ENCODE data around the gene REM2. TPM values are rescaled to one million over a fixed set of nuclear protein-coding genes. Genes with fewer than 3 reads are reported as not detected.

The REM2 gene, protein sequence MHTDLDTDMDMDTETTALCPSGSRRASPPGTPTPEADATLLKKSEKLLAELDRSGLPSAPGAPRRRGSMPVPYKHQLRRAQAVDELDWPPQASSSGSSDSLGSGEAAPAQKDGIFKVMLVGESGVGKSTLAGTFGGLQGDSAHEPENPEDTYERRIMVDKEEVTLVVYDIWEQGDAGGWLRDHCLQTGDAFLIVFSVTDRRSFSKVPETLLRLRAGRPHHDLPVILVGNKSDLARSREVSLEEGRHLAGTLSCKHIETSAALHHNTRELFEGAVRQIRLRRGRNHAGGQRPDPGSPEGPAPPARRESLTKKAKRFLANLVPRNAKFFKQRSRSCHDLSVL
- total RNA-seq (2021; ENCODE audit: unreplicated experiment) = 0.18 TPM
- polyA plus RNA-seq (2012; ENCODE audit: insufficient read length) = 0.31 TPM
- percentile 29 among the genes with signal in this experiment for Bru-seq, nascent RNA
- percentile 32 among the genes with signal in this experiment for BruChase-seq, experiment 1, labeled RNA remaining after a 2-hour chase
- BruChase-seq, experiment 2, labeled RNA remaining after a 6-hour chase = percentile 31 among the genes with signal in this experiment
- long read RNA-seq, partial matches to known transcripts = 0 of 2 reads
- long read RNA-seq, other reads (novel, unspliced or antisense) = 2 of 2 reads

DNA sequence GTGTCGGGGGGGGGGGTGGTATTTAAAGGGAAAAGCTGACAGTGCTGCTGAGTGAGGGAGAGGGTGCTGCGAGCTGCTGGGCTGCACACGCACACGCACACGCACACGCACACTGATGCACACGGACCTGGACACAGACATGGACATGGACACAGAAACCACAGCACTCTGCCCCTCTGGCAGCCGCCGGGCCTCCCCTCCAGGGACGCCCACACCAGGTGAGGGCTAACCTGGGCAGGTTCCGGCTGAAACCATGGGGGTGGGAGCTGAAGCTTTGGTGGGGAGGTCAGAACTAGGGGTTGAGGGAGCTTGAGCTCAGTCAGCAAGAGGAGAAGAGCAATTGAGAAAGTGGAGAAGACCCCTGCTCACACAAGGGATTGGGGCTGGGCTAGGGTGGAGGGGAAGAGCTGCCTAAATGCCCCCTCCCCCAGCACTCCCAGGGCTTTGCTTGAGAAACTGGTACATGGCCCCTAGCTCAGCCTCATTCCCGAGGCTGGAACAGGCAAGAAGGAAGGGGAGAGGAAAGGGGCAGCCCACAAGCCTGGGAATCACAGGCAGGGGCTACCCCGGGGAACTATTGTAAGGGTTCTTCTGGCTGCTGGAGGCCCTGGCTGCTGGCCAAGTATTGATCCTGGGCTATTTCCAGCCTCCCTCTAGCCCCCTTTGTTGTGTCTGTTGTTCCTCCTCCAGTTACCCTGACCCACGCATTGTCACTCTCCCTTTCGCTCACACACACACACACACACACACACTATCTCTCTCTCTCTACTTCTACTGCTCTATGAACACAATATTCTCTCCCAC lies at the start of gene REM2:
Gene REM2 (plus strand): TSS at position 50 of the 804 bp plus-strand sequence. CDS start 66 bp downstream, at position 116.
- Histone ChIP-seq H3K4me3 (ENCODE audit: low read depth in 2 of 2, low read length in 2 of 2) (no peak within 1 kb of the TSS), H3K27me3 (ENCODE audit: control insufficient read depth, insufficient read depth, low read length) (no peaks in the 10 kb centered on the region), H3K9me3 (ENCODE audit: control insufficient read depth, insufficient read depth, low read depth, low read length) (no peaks in the 10 kb centered on the region), H3K27ac (ENCODE audit: low read length) (no peak within 1 kb of the TSS), H3K4me1 (ENCODE audit: control insufficient read depth, insufficient read depth, low read length) (peaks cover 5% of the 10 kb centered on the region; the same call in 1 of the 2 replicates), H3K36me3 (ENCODE audit: control insufficient read depth, insufficient read depth, low read length) (no peaks in the 10 kb centered on the region; the same call in 1 of the 2 replicates)
- TF ChIP-seq POLR2AphosphoS5 (IDR thresholded peaks at IDR 0.05; ENCODE audit: low read depth, low read length) (no peak), SIN3A (IDR thresholded peaks at IDR 0.05; ENCODE audit: borderline replicate concordance, insufficient read depth, low read depth, low read length) (no peak), TCF7L2 (IDR thresholded peaks at IDR 0.05; ENCODE audit: low read depth, low read length) (no peak)
- TF ChIP-seq, protein P1, sequence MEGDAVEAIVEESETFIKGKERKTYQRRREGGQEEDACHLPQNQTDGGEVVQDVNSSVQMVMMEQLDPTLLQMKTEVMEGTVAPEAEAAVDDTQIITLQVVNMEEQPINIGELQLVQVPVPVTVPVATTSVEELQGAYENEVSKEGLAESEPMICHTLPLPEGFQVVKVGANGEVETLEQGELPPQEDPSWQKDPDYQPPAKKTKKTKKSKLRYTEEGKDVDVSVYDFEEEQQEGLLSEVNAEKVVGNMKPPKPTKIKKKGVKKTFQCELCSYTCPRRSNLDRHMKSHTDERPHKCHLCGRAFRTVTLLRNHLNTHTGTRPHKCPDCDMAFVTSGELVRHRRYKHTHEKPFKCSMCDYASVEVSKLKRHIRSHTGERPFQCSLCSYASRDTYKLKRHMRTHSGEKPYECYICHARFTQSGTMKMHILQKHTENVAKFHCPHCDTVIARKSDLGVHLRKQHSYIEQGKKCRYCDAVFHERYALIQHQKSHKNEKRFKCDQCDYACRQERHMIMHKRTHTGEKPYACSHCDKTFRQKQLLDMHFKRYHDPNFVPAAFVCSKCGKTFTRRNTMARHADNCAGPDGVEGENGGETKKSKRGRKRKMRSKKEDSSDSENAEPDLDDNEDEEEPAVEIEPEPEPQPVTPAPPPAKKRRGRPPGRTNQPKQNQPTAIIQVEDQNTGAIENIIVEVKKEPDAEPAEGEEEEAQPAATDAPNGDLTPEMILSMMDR (IDR thresholded peaks at IDR 0.05) = no peak
- TF ChIP-seq, protein P2, sequence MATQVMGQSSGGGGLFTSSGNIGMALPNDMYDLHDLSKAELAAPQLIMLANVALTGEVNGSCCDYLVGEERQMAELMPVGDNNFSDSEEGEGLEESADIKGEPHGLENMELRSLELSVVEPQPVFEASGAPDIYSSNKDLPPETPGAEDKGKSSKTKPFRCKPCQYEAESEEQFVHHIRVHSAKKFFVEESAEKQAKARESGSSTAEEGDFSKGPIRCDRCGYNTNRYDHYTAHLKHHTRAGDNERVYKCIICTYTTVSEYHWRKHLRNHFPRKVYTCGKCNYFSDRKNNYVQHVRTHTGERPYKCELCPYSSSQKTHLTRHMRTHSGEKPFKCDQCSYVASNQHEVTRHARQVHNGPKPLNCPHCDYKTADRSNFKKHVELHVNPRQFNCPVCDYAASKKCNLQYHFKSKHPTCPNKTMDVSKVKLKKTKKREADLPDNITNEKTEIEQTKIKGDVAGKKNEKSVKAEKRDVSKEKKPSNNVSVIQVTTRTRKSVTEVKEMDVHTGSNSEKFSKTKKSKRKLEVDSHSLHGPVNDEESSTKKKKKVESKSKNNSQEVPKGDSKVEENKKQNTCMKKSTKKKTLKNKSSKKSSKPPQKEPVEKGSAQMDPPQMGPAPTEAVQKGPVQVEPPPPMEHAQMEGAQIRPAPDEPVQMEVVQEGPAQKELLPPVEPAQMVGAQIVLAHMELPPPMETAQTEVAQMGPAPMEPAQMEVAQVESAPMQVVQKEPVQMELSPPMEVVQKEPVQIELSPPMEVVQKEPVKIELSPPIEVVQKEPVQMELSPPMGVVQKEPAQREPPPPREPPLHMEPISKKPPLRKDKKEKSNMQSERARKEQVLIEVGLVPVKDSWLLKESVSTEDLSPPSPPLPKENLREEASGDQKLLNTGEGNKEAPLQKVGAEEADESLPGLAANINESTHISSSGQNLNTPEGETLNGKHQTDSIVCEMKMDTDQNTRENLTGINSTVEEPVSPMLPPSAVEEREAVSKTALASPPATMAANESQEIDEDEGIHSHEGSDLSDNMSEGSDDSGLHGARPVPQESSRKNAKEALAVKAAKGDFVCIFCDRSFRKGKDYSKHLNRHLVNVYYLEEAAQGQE (IDR thresholded peaks at IDR 0.05; ENCODE audit: insufficient read depth in 1 of 2, low read depth in 2 of 2, low read length in 1 of 2) = no peak
- no peak for DNase-seq (ENCODE audit: low read depth, low spot score)
- no peak for ATAC-seq
- CTCF ChIA-PET = interaction anchor here (0.7 kb wide), 3 partner anchors 103 to 230 kb away, joined by 3 to 9 read pairs (median 3); no protein-coding TSS in a partner anchor
- no TSS peak for BruUV-seq (replicated peaks)
- POLR2A ChIA-PET = interaction anchor here (0.6 to 0.8 kb wide), 2 partner anchors 294 to 1558 kb away, joined by 4 to 5 read pairs; partner anchors contain the start of gene DAD1
- in situ Hi-C loops (cut with HindIII; ENCODE audit: low pct_unique_long_range_greater_than_20kb, low sequenced_read_pairs) (no loop called here), intact Hi-C loops (cut with micrococcal nuclease; ENCODE audit: unreplicated experiment) (no loop called here)

DNA sequence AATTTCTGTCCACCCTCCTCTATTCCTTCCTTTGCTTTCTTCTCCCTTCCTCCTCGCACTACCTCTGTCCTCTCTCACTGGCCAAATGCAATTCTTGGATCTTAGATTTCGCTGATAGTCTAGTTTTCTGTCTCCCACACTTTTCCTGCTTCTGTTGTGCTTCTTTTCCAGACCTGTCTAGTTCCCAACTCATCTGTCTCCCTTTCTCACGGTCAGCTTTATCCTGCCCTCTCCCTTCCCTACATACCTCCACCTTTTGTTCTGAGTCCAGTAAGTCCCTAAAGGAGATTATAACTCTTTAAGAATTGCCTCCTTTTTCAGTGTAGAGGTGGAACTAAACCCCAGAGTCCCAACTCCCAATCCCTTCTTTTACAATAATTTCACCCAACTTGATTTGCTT lies 47.5 kb upstream of the REM2 start:
- peaks cover 5% of the 10 kb centered on the region for H3K36me3 ChIP-seq (ENCODE audit: control insufficient read depth, insufficient read depth, low read length)
- in situ Hi-C loops (cut with HindIII; ENCODE audit: low pct_unique_long_range_greater_than_20kb, low sequenced_read_pairs) = no loop called here

More for the DNA sequence above, 47.5 kb upstream of the REM2 start:
- Histone ChIP-seq H3K27me3 (ENCODE audit: control insufficient read depth, insufficient read depth, low read length) (no peaks in the 10 kb centered on the region), H3K4me1 (ENCODE audit: control insufficient read depth, insufficient read depth, low read length) (peaks cover 3% of the 10 kb centered on the region), H3K27ac (ENCODE audit: low read length) (no peak overlapping the region), H3K4me3 (ENCODE audit: low read depth in 2 of 2, low read length in 2 of 2) (no peak overlapping the region), H3K9me3 (ENCODE audit: control insufficient read depth, insufficient read depth, low read depth, low read length) (no peaks in the 10 kb centered on the region)
- BruUV-seq (replicated peaks) = no TSS peak
- intact Hi-C loops (cut with micrococcal nuclease; ENCODE audit: unreplicated experiment) = no loop called here
- DNase-seq (ENCODE audit: low read depth, low spot score) = no peak
- ATAC-seq = no peak
- TF ChIP-seq TCF7L2 (IDR thresholded peaks at IDR 0.05; ENCODE audit: low read depth, low read length) = no peak
- TF ChIP-seq POLR2AphosphoS5 (IDR thresholded peaks at IDR 0.05; ENCODE audit: low read depth, low read length) = no peak
- TF ChIP-seq, protein P2 (IDR thresholded peaks at IDR 0.05; ENCODE audit: insufficient read depth in 1 of 2, low read depth in 2 of 2, low read length in 1 of 2) = no peak
- TF ChIP-seq SIN3A (IDR thresholded peaks at IDR 0.05; ENCODE audit: borderline replicate concordance, insufficient read depth, low read depth, low read length) = no peak
- TF ChIP-seq, protein P1 (IDR thresholded peaks at IDR 0.05) = no peak
- CTCF ChIA-PET = no interaction called here
- POLR2A ChIA-PET = no interaction called here
